Measurements from ENCODE around the gene VAV2.
"Not testable (repeated sequence)": the region's sequence is repeated elsewhere in the genome, so short reads cannot be mapped to it uniquely, and the experiment has no call there.

VAV2 gene

DNA sequence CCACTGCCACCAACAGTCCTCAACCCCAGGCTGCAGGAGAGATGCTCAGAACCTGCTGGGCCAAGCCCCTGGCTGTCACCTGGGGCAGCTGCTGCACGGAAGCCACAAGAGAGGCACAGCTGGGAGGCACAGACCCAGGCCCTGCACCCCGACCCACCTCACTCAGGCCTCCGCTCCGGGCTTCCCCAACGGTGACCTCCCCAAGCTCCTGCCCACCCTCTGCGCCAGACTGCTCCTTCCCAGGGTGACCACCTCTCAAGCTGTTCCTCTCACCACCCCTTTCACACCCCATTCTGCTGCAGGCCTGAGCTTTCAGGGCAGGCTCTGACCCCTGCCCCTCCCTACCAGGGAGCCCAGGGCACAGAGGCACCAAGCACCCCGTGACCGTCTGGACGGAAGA lies 33.0 kb downstream of the VAV2 start:
- Histone ChIP-seq H3K27me3 (ENCODE audit: insufficient read depth, poor library complexity, severe bottlenecking) (no peaks in the 10 kb centered on the region), H3K4me3 (ENCODE audit: severe bottlenecking) (no peak overlapping the region)
- ATAC-seq (ENCODE audit: low read depth), result peak; percentile 19; the same call in 1 of the 3 replicates

DNA sequence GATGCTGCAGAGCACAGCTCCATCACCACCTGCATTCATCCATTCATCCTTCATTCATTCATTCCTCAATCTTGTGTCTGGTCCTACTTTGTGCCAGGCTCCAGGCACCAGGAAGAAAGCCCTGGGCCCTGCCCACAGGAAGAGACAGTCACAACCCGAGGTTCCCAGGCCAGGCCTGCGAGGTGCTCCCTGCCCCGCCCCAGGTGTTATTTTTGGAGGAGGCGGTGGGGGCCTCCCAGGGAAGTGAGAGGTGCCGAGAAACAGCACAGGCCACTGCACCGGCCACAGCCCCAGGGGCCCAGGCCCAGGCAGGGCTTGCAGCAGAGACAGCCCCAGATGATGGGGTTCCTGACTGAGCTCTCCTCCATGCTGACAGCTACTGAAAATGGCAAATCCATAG lies 33.4 kb downstream of the VAV2 start:
- H3K27ac ChIP-seq (ENCODE audit: poor library complexity, severe bottlenecking), result peak overlapping the region; percentile 73
- TF ChIP-seq, protein P1, sequence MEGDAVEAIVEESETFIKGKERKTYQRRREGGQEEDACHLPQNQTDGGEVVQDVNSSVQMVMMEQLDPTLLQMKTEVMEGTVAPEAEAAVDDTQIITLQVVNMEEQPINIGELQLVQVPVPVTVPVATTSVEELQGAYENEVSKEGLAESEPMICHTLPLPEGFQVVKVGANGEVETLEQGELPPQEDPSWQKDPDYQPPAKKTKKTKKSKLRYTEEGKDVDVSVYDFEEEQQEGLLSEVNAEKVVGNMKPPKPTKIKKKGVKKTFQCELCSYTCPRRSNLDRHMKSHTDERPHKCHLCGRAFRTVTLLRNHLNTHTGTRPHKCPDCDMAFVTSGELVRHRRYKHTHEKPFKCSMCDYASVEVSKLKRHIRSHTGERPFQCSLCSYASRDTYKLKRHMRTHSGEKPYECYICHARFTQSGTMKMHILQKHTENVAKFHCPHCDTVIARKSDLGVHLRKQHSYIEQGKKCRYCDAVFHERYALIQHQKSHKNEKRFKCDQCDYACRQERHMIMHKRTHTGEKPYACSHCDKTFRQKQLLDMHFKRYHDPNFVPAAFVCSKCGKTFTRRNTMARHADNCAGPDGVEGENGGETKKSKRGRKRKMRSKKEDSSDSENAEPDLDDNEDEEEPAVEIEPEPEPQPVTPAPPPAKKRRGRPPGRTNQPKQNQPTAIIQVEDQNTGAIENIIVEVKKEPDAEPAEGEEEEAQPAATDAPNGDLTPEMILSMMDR (IDR thresholded peaks at IDR 0.05; ENCODE audit: poor library complexity, severe bottlenecking), result no peak
- peaks cover 26% of the 10 kb centered on the region for H3K4me1 ChIP-seq (ENCODE audit: insufficient read depth, poor library complexity, severe bottlenecking)
- H3K36me3 ChIP-seq (ENCODE audit: low read depth), result peaks cover 11% of the 10 kb centered on the region; the same call in 1 of the 2 replicates
- DNase-seq (ENCODE audit: low spot score) (no peak), ATAC-seq (ENCODE audit: low read depth) (peak; percentile 51)
- no peaks in the 10 kb centered on the region for H3K27me3 ChIP-seq (ENCODE audit: insufficient read depth, poor library complexity, severe bottlenecking)
- H3K4me3 ChIP-seq (ENCODE audit: severe bottlenecking), result no peak overlapping the region
- H3K9me3 ChIP-seq (ENCODE audit: severe bottlenecking), result no peaks in the 10 kb centered on the region

More for the DNA sequence above, 33.0 kb downstream of the VAV2 start:
- Histone ChIP-seq H3K36me3 (ENCODE audit: low read depth) (peaks cover 7% of the 10 kb centered on the region), H3K9me3 (ENCODE audit: severe bottlenecking) (no peaks in the 10 kb centered on the region), H3K27ac (ENCODE audit: poor library complexity, severe bottlenecking) (peak overlapping the region; percentile 73), H3K4me1 (ENCODE audit: insufficient read depth, poor library complexity, severe bottlenecking) (peaks cover 26% of the 10 kb centered on the region)
- no peak for DNase-seq (ENCODE audit: low spot score)
- TF ChIP-seq, protein P1 (IDR thresholded peaks at IDR 0.05; ENCODE audit: poor library complexity, severe bottlenecking), result no peak

DNA sequence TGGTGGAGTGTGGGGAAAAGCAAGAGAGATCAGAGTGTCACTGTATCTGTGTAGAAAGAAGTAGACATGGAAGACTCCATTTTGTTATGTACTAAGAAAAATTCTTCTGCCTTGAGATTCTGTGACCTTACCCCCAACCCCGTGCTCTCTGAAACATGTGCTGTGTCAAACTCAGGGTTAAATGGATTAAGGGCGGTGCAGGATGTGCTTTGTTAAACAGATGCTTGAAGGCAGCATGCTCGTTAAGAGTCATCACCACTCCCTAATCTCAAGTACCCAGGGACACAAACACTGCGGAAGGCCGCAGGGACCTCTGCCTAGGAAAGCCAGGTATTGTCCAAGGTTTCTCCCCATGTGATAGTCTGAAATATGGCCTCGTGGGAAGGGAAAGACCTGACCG lies 34.4 kb downstream of the VAV2 start:
- not testable (repeated sequence) for H3K27me3 ChIP-seq (ENCODE audit: insufficient read depth, poor library complexity, severe bottlenecking); ATAC-seq (ENCODE audit: low read depth); DNase-seq (ENCODE audit: low spot score); H3K4me3 ChIP-seq (ENCODE audit: severe bottlenecking); H3K9me3 ChIP-seq (ENCODE audit: severe bottlenecking)
- Histone ChIP-seq H3K27ac (ENCODE audit: poor library complexity, severe bottlenecking) (peak overlapping the region; percentile 73), H3K36me3 (ENCODE audit: low read depth) (peaks cover 11% of the 10 kb centered on the region; the same call in 1 of the 2 replicates), H3K4me1 (ENCODE audit: insufficient read depth, poor library complexity, severe bottlenecking) (peaks cover 26% of the 10 kb centered on the region)

DNA sequence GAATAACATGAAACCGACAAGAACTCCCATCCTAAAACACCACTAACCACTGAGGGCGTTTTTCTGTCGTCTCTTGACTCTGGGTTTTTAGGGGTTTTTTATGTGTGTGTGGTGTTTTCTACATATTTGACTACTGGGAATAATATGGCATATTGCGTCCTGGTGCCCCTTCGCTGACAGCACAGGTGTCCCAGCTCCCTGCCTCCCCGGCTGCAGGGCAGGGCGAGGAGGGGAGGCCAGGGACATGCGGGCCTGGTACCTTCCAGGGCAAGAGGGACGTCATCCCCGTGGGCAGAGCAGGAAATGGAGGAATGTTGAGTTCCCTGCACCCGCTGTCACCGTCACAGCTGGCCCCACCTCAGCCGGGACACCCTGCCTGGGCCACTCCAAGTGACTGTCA lies 34.8 kb downstream of the VAV2 start:
- Histone ChIP-seq H3K4me1 (ENCODE audit: insufficient read depth, poor library complexity, severe bottlenecking) (peaks cover 26% of the 10 kb centered on the region), H3K27me3 (ENCODE audit: insufficient read depth, poor library complexity, severe bottlenecking) (no peaks in the 10 kb centered on the region), H3K27ac (ENCODE audit: poor library complexity, severe bottlenecking) (peak overlapping the region; percentile 73), H3K4me3 (ENCODE audit: severe bottlenecking) (no peak overlapping the region), H3K36me3 (ENCODE audit: low read depth) (peaks cover 11% of the 10 kb centered on the region; the same call in 1 of the 2 replicates), H3K9me3 (ENCODE audit: severe bottlenecking) (no peaks in the 10 kb centered on the region)
- ATAC-seq (ENCODE audit: low read depth) (no peak), DNase-seq (ENCODE audit: low spot score) (no peak)
- TF ChIP-seq, protein P1 (IDR thresholded peaks at IDR 0.05; ENCODE audit: poor library complexity, severe bottlenecking), result no peak

DNA sequence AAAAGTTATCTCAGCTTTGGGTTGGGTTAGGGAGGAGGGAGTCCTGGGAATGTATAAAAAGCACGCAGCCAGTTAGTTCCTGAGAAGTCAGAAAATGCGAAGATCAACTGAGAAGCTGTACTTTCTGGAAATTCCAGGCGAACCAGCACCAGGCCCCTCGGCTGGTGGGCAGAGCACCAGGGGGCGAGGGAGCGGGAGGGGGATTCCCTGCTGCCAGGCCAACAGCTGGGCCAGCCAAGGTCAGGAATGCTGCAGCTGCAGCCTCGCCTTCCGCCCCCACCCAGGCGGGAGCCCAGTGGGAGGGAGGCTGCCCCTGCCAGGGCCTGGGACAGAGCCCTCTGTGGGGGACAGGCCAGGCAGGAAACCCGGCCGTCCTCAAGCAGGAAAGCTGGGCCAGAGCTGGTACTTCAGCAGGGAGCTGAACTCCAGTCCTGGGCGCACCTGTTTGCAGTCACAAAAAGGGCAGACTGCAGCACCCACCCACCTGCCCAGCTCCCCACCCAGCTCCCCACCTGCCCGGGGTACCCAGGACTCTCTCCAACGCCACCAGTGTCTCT lies 35.5 kb downstream of the VAV2 start:
- H3K4me3 ChIP-seq (ENCODE audit: severe bottlenecking), result no peak overlapping the region
- TF ChIP-seq, protein P1 (IDR thresholded peaks at IDR 0.05; ENCODE audit: poor library complexity, severe bottlenecking), result no peak
- ATAC-seq (ENCODE audit: low read depth) (peak; percentile 12; the same call in 1 of the 3 replicates), DNase-seq (ENCODE audit: low spot score) (no peak)
- H3K36me3 ChIP-seq (ENCODE audit: low read depth), result peaks cover 11% of the 10 kb centered on the region; the same call in 1 of the 2 replicates
- H3K27ac ChIP-seq (ENCODE audit: poor library complexity, severe bottlenecking), result peak overlapping the region; percentile 73
- no peaks in the 10 kb centered on the region for H3K27me3 ChIP-seq (ENCODE audit: insufficient read depth, poor library complexity, severe bottlenecking)
- H3K9me3 ChIP-seq (ENCODE audit: severe bottlenecking), result no peaks in the 10 kb centered on the region
- peaks cover 26% of the 10 kb centered on the region for H3K4me1 ChIP-seq (ENCODE audit: insufficient read depth, poor library complexity, severe bottlenecking)
